GM12878 (cell line): ENCODE measurements around the gene ISOC2. TPM values are rescaled to one million over a fixed set of nuclear protein-coding genes. Genes with fewer than 3 reads are reported as not detected.

ENCODE experiments used
- ATAC-seq: fragments of 200-7000 bp; cut with Tn5 transposase; 3 replicates; pipeline ENCODE4 v1.9.1; 2020; ENCODE audit warnings: mild to moderate bottlenecking, moderate library complexity
- BruUV-seq: library from RNA; stranded (reverse); fragments of 400-500 nt; replicated peaks from 2 replicates; lab custom pipeline; 2021; lab: Mats Ljungman, UMichigan
- CTCF ChIA-PET: fragments of 300-600 bp; sonication (Branson Sonifier 250); formaldehyde crosslinking; extraction: SDS; loops from one replicate; lab custom pipeline; 2021; ENCODE audit warnings: inconsistent platforms; lab: Yijun Ruan, JAX
- POLR2A ChIA-PET: fragments of 350-600 bp; formaldehyde crosslinking; extraction: SDS; loops from one replicate; lab custom pipeline; 2021; ENCODE audit warnings: inconsistent platforms; lab: Charles Lee
- RAD21 ChIA-PET: fragments of 300-600 bp; sonication (Branson Sonifier 250); formaldehyde crosslinking; loops from one replicate; lab custom pipeline; 2023; ENCODE audit warnings: antibody characterized with exemption; ENCODE audit not compliant: unreplicated experiment; lab: Charles Lee
- SMC1A ChIA-PET: fragments of 300-600 bp; sonication (Branson Sonifier 250); formaldehyde crosslinking; loops from one replicate; lab custom pipeline; 2023; ENCODE audit not compliant: unreplicated experiment, uncharacterized antibody; lab: Charles Lee
- DNase-seq: peaks from one replicate; pipeline ENCODE4 v3.0.0-alpha.2; 2011; ENCODE audit warnings: low read depth, low spot score
- FAIRE-seq: peaks from 3 replicates; lab custom pipeline; 2011; peaks lifted over from hg19 to GRCh38; lab: Jason Lieb, UNC
- H2AFZ ChIP-seq: 2 replicates; pipeline ENCODE4 v1.6.0; 2011; ENCODE audit warnings: low read depth, low read length, control low read depth; ENCODE audit not compliant: control insufficient read depth
- H3K27ac ChIP-seq: 2 replicates; pipeline ENCODE4 v1.5.1; 2011; ENCODE audit warnings: control low read depth; ENCODE audit not compliant: control insufficient read depth, insufficient read depth
- H3K27me3 ChIP-seq, 2 experiments: replicated peaks in 1 of 2; 2 replicates each; pipeline versions ENCODE4 v1.6.0 to v1.6.1; 2011; ENCODE audit warnings: low read length in 1 of 2; ENCODE audit not compliant: control insufficient read depth in 2 of 2, insufficient read depth in 2 of 2
- H3K36me3 ChIP-seq, 2 experiments: 2 replicates each; pipeline ENCODE4 v1.5.1; 2011; ENCODE audit warnings: low read length in 1 of 2; ENCODE audit not compliant: control insufficient read depth in 2 of 2, insufficient read depth in 2 of 2
- H3K4me1 ChIP-seq: 2 replicates; pipeline ENCODE4 v1.6.1; 2011; ENCODE audit warnings: mild to moderate bottlenecking, low read length, moderate library complexity, mixed read lengths; ENCODE audit not compliant: control insufficient read depth, insufficient read depth
- H3K4me2 ChIP-seq: 2 replicates; pipeline ENCODE4 v1.6.0; 2011; ENCODE audit warnings: control low read depth; ENCODE audit not compliant: control insufficient read depth, insufficient read depth
- H3K4me3 ChIP-seq: fragments of 200-600 bp; sonication (generic); 2 replicates; pipeline ENCODE4 v1.5.1; 2016
- H3K79me2 ChIP-seq: 2 replicates; pipeline ENCODE4 v1.6.0; 2011; ENCODE audit warnings: low read length; ENCODE audit not compliant: control insufficient read depth, insufficient read depth
- H3K9ac ChIP-seq: 2 replicates; pipeline ENCODE4 v1.8.0; 2011; ENCODE audit warnings: low read length, control low read depth, mixed read lengths; ENCODE audit not compliant: control insufficient read depth, insufficient read depth
- H3K9me3 ChIP-seq: replicated peaks from 3 replicates; pipeline ENCODE4 v1.5.1; 2011; ENCODE audit warnings: mild to moderate bottlenecking, low read length; ENCODE audit not compliant: control insufficient read depth, insufficient read depth
- H4K20me1 ChIP-seq: 2 replicates; pipeline ENCODE4 v1.6.0; 2011; ENCODE audit not compliant: control insufficient read depth, insufficient read depth
- ASH2L ChIP-seq: fragments of 300-600, 200-600 bp; sonication (generic); IDR thresholded peaks from 2 replicates; pipeline ENCODE4 v1.6.1; 2017; ENCODE audit warnings: low read depth, mild to moderate bottlenecking, borderline replicate concordance
- MEF2A ChIP-seq: IDR thresholded peaks from 2 replicates; pipeline ENCODE4 v1.6.1; 2011; ENCODE audit warnings: low read depth, mild to moderate bottlenecking, low read length, moderate library complexity; ENCODE audit not compliant: insufficient read depth
- TCF12 ChIP-seq: IDR thresholded peaks from 2 replicates; pipeline ENCODE4 v1.6.1; 2011; ENCODE audit warnings: low read depth, mild to moderate bottlenecking, low read length
- ZBED1 ChIP-seq: IDR thresholded peaks from 2 replicates; pipeline ENCODE4 v1.6.1; 2016; ENCODE audit warnings: borderline replicate concordance
- WGBS: methylation state at CpG from one replicate; pipeline ENCODE4 v1.1.6; 2016; ENCODE audit warnings: low lambda C conversion rate; ENCODE audit not compliant: insufficient replicate concordance, insufficient coverage; ENCODE audit errors: missing lambda C conversion rate; 5-methylcytosine and 5-hydroxymethylcytosine counted together
- in situ Hi-C: fragments of 300-500 bp; cut with MboI; formaldehyde crosslinking; loops from 9 replicates; pipeline ENCODE4 v1.14.3; 2018; ENCODE audit warnings: mixed read lengths
- intact Hi-C: fragments of 100-400 bp; cut with micrococcal nuclease; formaldehyde crosslinking; loops from one replicate; pipeline ENCODE4 v1.14.2; 2022; ENCODE audit not compliant: unreplicated experiment
- polyA plus RNA-seq, 11 experiments: library from polyadenylated mRNA; depleted of rRNA in 4 of 11; unstranded in 6 of 11; stranded (reverse) in 5 of 11; fragments of >200 nt; fragmentation: Nextera tagmentation in 4 of 11; fragmentation: Illumina TruSeq in 1 of 11; extraction: Ambion mirVana in 4 of 11; extraction: Trizol in 1 of 11; gene quantifications; 1 replicate in 1 of 11; 2 replicates in 10 of 11; pipeline versions ENCODE4 v1.2.1 to v1.2.3, GENCODE V29; 2011 to 2016; ENCODE audit warnings: inconsistent platforms in 2 of 11, missing spikeins in 2 of 11, low read depth in 1 of 11
- total RNA-seq, 4 experiments: library from RNA; depleted of rRNA in 3 of 4; stranded (reverse); fragments of >200 nt in 3 of 4; fragmentation: Illumina TruSeq in 1 of 4; extraction: Trizol in 1 of 4; gene quantifications; 2 replicates each; pipeline versions ENCODE4 v1.2.1 to v1.2.3, GENCODE V29; 2013 to 2021
- TF ChIP-seq, protein P1 (sequence below): fragments of 150-350 bp; IDR thresholded peaks from 2 replicates; pipeline ENCODE4 v1.6.1; 2014; ENCODE audit warnings: mild to moderate bottlenecking, low read depth, low read length

ISOC2 gene
- total and polyA plus RNA-seq, 10 of the 15 experiments (the other 5 are each of a cell fraction or from before 2014, with no cell fraction given): 0.72 to 238 (median 56.9) TPM

DNA sequence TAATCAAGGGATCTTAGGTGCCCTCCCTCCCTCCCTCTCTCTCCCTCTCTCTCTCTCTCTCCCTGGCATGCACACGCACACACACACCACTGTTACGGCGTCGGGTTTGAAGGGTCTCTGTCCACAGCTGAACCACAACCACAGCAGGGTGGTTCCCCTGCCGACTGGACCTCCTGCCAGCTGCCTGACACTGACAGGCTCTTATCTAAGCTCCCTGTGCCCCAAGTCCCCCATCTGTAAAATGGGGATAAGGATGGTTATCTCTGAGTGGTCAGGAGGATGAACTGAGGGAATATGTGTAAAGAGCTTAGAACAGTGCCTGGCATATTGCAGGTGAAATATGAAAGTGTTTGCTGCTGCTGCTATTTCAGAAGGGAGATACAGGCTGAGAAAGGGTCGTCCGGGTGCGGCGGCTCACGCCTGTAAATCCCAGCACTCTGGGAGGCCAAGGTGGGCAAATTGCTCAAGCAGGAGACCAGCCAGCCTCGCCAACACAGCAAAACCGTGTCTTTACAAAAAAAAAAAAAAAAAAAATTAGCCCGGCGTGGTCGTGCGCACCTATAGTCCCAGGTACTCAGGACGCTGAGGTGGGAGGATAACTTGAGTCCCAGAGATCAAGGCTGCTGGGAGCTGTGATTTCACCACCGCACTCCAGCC lies 17.5 kb downstream of the ISOC2 start:
- Histone ChIP-seq H3K4me2 (no peak overlapping the region), H3K4me3 (no peak overlapping the region), H2AFZ (no peak overlapping the region), H4K20me1 (no peaks in the 10 kb centered on the region), H3K79me2 (no peaks in the 10 kb centered on the region), H3K9me3 (no peaks in the 10 kb centered on the region), H3K4me1 (no peaks in the 10 kb centered on the region), H3K9ac (no peak overlapping the region), H3K27ac (no peak overlapping the region), H3K27me3 (peaks cover 0 to 1% of the 10 kb centered on the region in 2 experiments; a peak in 2 of 4 replicates), H3K36me3 (no peaks in the 10 kb centered on the region)
- FAIRE-seq (no peak), DNase-seq (no peak), ATAC-seq (no peak)
- in situ Hi-C loops: no loop called here
- intact Hi-C loops: no loop called here
- 42% methylated on average over 16 of the region's 18 CpGs for WGBS
- RAD21 ChIA-PET: no interaction called here
- POLR2A ChIA-PET: no interaction called here
- no TSS peak for BruUV-seq
- no peak for TF ChIP-seq MEF2A
- TF ChIP-seq ZBED1: no peak
- TF ChIP-seq ASH2L: no peak
- TF ChIP-seq, protein P1, sequence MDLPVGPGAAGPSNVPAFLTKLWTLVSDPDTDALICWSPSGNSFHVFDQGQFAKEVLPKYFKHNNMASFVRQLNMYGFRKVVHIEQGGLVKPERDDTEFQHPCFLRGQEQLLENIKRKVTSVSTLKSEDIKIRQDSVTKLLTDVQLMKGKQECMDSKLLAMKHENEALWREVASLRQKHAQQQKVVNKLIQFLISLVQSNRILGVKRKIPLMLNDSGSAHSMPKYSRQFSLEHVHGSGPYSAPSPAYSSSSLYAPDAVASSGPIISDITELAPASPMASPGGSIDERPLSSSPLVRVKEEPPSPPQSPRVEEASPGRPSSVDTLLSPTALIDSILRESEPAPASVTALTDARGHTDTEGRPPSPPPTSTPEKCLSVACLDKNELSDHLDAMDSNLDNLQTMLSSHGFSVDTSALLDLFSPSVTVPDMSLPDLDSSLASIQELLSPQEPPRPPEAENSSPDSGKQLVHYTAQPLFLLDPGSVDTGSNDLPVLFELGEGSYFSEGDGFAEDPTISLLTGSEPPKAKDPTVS: no peak
- no peak for TF ChIP-seq TCF12
- CTCF ChIA-PET: no interaction called here
- SMC1A ChIA-PET: no interaction called here
